GM18951 (cell line): Measurements from ENCODE around the gene DLG5.

Experiments
- POLR2A ChIP-seq: IDR thresholded peaks from 4 replicates; pipeline ENCODE4 v1.6.1; 2011; ENCODE audit warnings: mild to moderate bottlenecking; ENCODE audit not compliant: insufficient read length, insufficient read depth; ENCODE audit errors: extremely low read depth
- in situ Hi-C: fragments of 300-500 bp; cut with MboI; formaldehyde crosslinking; loops from one replicate; pipeline ENCODE4 v1.12.0; 2022; ENCODE audit warnings: low sequenced_read_pairs, mixed read lengths, inconsistent platforms; ENCODE audit not compliant: unreplicated experiment

Gene DLG5, protein sequence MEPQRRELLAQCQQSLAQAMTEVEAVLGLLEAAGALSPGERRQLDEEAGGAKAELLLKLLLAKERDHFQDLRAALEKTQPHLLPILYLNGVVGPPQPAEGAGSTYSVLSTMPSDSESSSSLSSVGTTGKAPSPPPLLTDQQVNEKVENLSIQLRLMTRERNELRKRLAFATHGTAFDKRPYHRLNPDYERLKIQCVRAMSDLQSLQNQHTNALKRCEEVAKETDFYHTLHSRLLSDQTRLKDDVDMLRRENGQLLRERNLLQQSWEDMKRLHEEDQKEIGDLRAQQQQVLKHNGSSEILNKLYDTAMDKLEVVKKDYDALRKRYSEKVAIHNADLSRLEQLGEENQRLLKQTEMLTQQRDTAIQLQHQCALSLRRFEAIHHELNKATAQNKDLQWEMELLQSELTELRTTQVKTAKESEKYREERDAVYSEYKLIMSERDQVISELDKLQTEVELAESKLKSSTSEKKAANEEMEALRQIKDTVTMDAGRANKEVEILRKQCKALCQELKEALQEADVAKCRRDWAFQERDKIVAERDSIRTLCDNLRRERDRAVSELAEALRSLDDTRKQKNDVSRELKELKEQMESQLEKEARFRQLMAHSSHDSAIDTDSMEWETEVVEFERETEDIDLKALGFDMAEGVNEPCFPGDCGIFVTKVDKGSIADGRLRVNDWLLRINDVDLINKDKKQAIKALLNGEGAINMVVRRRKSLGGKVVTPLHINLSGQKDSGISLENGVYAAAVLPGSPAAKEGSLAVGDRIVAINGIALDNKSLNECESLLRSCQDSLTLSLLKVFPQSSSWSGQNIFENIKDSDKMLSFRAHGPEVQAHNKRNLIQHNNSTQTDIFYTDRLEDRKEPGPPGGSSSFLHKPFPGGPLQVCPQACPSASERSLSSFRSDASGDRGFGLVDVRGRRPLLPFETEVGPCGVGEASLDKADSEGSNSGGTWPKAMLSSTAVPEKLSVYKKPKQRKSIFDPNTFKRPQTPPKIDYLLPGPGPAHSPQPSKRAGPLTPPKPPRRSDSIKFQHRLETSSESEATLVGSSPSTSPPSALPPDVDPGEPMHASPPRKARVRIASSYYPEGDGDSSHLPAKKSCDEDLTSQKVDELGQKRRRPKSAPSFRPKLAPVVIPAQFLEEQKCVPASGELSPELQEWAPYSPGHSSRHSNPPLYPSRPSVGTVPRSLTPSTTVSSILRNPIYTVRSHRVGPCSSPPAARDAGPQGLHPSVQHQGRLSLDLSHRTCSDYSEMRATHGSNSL (N-terminal part only)

GRCh38 chr10:77926566-77927401, at the start of gene DLG5:
Gene DLG5, minus strand, starts transcription at chr10:77926755. Its CDS starts 235 bp downstream, at chr10:77926520.
- TF ChIP-seq POLR2A = peak; percentile 28
- in situ Hi-C loops = no loop called here

GRCh38 chr10:77975086-77975666, 48.6 kb upstream of the DLG5 start:
- TF ChIP-seq POLR2A = no peak
- in situ Hi-C loops = no loop called here

DNA sequence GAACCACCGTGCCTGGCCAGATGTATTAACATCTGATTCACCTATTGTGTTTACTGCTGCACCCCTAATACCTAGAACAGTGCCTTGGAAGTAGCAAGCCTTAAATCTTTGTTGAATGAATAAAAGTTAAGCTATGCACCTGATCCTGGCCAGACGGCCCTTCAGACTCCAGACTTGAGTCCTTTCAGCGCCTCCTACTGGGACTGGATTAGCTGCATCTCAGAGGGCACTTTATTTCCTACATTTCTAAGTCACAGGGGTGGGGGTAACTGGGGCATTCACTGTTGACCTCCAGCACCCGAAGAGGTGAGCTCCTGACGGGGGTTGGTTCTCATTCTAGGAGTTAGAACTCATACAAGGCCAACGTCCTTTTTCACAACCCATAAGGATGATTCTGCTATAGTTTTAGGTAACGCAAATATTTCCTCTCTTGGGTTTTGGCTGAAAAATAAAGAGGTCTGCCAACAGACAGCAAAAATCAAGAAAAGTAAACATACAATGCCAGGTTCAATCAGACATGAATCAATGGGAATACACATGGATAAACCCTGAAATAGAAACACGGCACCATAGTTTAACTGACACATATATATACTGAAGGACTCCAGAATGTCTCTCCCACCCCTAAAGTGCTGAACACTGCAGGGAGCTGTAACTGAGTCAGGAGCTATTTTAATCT, 48.0 kb upstream of the DLG5 start:
- TF ChIP-seq POLR2A = no peak
- in situ Hi-C loops = no loop called here

GRCh38 chr10:77973276-77973675, 46.7 kb upstream of the DLG5 start:
- in situ Hi-C loops = no loop called here
- TF ChIP-seq POLR2A = no peak

DNA sequence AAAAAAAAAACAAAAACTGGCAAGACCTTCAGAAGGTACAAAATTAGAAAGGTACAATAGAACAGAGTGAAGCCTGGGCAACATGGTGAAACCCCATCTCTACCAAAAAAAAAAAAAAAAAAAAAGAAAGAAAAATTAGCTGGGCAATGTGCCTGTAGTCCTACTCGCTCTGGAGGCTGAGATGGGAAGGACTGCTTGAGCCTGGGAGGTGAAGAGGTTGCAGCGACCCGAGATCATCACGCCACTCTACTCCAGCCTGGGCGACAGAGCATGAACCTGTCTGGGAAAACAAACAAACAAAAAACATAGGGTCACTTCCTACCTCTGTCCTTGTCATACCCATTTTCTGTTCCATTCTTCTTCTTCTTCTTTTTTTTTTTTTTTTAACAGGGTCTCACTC, 45.6 kb upstream of the DLG5 start:
- TF ChIP-seq POLR2A = no peak
- in situ Hi-C loops = no loop called here

DNA sequence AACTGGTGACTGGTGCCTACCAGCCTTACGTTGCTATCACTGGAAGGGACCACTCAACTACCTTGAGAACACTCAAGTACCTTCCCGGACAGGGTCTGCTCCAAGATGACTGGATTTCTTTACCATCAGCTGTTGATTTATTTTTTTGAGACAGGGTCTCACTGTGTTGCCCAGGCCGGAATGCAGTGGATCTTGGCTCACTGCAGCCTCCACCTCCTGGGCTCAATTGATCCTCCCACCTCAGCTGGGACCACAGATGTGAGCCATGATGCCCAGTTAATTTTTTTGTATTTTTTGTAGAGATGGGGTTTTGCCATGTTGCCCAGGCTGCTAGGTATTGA, 45.2 kb upstream of the DLG5 start:
- TF ChIP-seq POLR2A = no peak
- in situ Hi-C loops = no loop called here

GRCh38 chr10:77970869-77971803, 44.6 kb upstream of the DLG5 start:
- in situ Hi-C loops = no loop called here
- TF ChIP-seq POLR2A = no peak

DNA sequence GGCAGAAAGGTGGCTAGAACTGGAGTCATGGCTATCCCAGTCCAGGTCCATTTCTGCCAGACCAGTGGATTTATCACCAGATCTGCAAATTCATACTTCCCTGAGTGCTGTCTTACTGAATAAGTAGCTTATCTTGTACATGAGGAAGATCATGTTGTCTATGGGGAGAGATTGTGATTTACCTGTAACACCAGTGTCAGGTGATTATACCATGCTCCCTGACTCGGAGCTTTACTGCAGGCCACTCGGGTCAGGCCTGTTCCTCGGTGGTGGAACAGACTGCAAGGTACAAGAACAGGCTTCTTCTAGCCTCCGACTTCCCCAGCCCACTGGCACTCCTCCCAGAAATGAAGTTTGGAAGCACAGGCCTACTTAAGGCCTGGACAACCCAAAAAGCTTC, 42.6 kb upstream of the DLG5 start:
- TF ChIP-seq POLR2A = no peak
- in situ Hi-C loops = no loop called here

GRCh38 chr10:77967611-77968022, 41.1 kb upstream of the DLG5 start:
- no peak for TF ChIP-seq POLR2A

GRCh38 chr10:77965294-77965693, 38.7 kb upstream of the DLG5 start:
- no peak for TF ChIP-seq POLR2A
- in situ Hi-C loops = no loop called here

More at GRCh38 chr10:77967611-77968022, 41.1 kb upstream of the DLG5 start:
- in situ Hi-C loops = no loop called here
